ENCODE results near the gene OAS3. TPM values are rescaled to one million over a fixed set of nuclear protein-coding genes. Genes with fewer than 3 reads are reported as not detected.

The OAS3 gene
- total RNA-seq, 1 experiment from 2014 or later, result 17.4 TPM

GRCh38 chr12:113002155-113002554 is 63.9 kb downstream of the OAS3 start:
- H3K9me2 ChIP-seq (ENCODE audit: insufficient read depth), result no peaks in the 10 kb centered on the region; the same call in 1 of the 2 replicates
- no peak for TF ChIP-seq CTCF (conservative IDR thresholded peaks at IDR 0.05)
- no peak for TF ChIP-seq EZH2 (IDR thresholded peaks at IDR 0.05; ENCODE audit: low read depth)
- intact Hi-C loops (cut with micrococcal nuclease; ENCODE audit: unreplicated experiment), result no loop called here
- no peak overlapping the region for H3K27ac ChIP-seq
- H2AFZ ChIP-seq, result no peak overlapping the region
- H3K9me3 ChIP-seq (ENCODE audit: insufficient read depth, low read depth), result no peaks in the 10 kb centered on the region
- H3K4me3 ChIP-seq, result no peak overlapping the region
- peaks cover 47% of the 10 kb centered on the region for H3K27me3 ChIP-seq (ENCODE audit: insufficient read depth, low read depth)
- BruUV-seq (replicated peaks), result no TSS peak
- no peak for DNase-seq
- H3K4me1 ChIP-seq (replicated peaks; ENCODE audit: insufficient read depth), result no peaks in the 10 kb centered on the region
- H3K4me2 ChIP-seq, result no peak overlapping the region
- H3F3A ChIP-seq (ENCODE audit: insufficient read depth, low read depth), result no peaks in the 10 kb centered on the region
- no peaks in the 10 kb centered on the region for H3K79me2 ChIP-seq (ENCODE audit: low read depth)
- ChIA-PET CTCF (interaction anchor here (0.6 kb wide), 3 partner anchors 134 to 233 kb away, joined by 3 to 5 read pairs (median 3); partner anchors contain the start of gene RASAL1), POLR2A (ENCODE audit: unreplicated experiment) (no interaction called here)
- H3K36me3 ChIP-seq (ENCODE audit: low read depth), result no peaks in the 10 kb centered on the region
- no peaks in the 10 kb centered on the region for H4K20me1 ChIP-seq (ENCODE audit: insufficient read depth)

DNA sequence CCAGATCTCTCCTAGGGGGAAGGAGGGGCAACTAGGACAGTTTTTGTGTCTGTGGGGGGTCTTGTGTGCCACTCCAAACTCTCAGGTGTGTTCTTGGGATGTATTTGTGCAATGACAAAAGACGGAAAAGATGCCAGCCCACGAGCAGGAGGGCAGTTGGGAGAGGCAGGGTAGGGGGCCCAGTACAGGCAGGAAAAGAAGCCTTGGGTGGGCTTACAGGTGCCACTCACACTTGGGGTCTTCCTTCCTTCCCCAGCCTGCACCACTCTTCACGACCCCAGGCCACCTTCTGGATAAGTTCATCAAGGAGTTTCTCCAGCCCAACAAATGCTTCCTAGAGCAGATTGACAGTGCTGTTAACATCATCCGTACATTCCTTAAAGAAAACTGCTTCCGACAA is 64.4 kb downstream of the OAS3 start:
- TF ChIP-seq CTCF (conservative IDR thresholded peaks at IDR 0.05) (no peak), EZH2 (IDR thresholded peaks at IDR 0.05; ENCODE audit: low read depth) (no peak)
- Histone ChIP-seq H3F3A (ENCODE audit: insufficient read depth, low read depth) (no peaks in the 10 kb centered on the region), H3K27me3 (ENCODE audit: insufficient read depth, low read depth) (peaks cover 44% of the 10 kb centered on the region), H3K9me3 (ENCODE audit: insufficient read depth, low read depth) (no peaks in the 10 kb centered on the region), H3K4me2 (no peak overlapping the region), H3K4me3 (no peak overlapping the region), H3K9me2 (ENCODE audit: insufficient read depth) (no peaks in the 10 kb centered on the region; the same call in 1 of the 2 replicates), H3K27ac (no peak overlapping the region), H2AFZ (no peak overlapping the region), H3K36me3 (ENCODE audit: low read depth) (no peaks in the 10 kb centered on the region), H3K4me1 (replicated peaks; ENCODE audit: insufficient read depth) (no peaks in the 10 kb centered on the region), H3K79me2 (ENCODE audit: low read depth) (no peaks in the 10 kb centered on the region), H4K20me1 (ENCODE audit: insufficient read depth) (no peaks in the 10 kb centered on the region)
- no TSS peak for BruUV-seq (replicated peaks)
- POLR2A ChIA-PET (ENCODE audit: unreplicated experiment), result no interaction called here
- no peak for DNase-seq
- CTCF ChIA-PET, result no interaction called here
- intact Hi-C loops (cut with micrococcal nuclease; ENCODE audit: unreplicated experiment), result no loop called here

GRCh38 chr12:113003636-113004035 is 65.4 kb downstream of the OAS3 start:
- no peaks in the 10 kb centered on the region for H3K9me2 ChIP-seq (ENCODE audit: insufficient read depth)
- H3K4me2 ChIP-seq, result no peak overlapping the region
- no peaks in the 10 kb centered on the region for H3K36me3 ChIP-seq (ENCODE audit: low read depth)
- H3K27ac ChIP-seq, result no peak overlapping the region
- intact Hi-C loops (cut with micrococcal nuclease; ENCODE audit: unreplicated experiment), result no loop called here
- H3K4me1 ChIP-seq (replicated peaks; ENCODE audit: insufficient read depth), result no peaks in the 10 kb centered on the region
- no TSS peak for BruUV-seq (replicated peaks)
- DNase-seq, result no peak
- no peak overlapping the region for H3K4me3 ChIP-seq
- no peaks in the 10 kb centered on the region for H3F3A ChIP-seq (ENCODE audit: insufficient read depth, low read depth)
- CTCF ChIA-PET, result interaction anchor here (1.0 kb wide), 1 partner anchor 11 kb away, joined by 3 read pairs; no protein-coding TSS in a partner anchor
- peaks cover 46% of the 10 kb centered on the region for H3K27me3 ChIP-seq (ENCODE audit: insufficient read depth, low read depth)
- H3K9me3 ChIP-seq (ENCODE audit: insufficient read depth, low read depth), result no peaks in the 10 kb centered on the region
- TF ChIP-seq CTCF (conservative IDR thresholded peaks at IDR 0.05), result no peak
- TF ChIP-seq EZH2 (IDR thresholded peaks at IDR 0.05; ENCODE audit: low read depth), result no peak
- no peaks in the 10 kb centered on the region for H4K20me1 ChIP-seq (ENCODE audit: insufficient read depth)
- POLR2A ChIA-PET (ENCODE audit: unreplicated experiment), result no interaction called here
- H2AFZ ChIP-seq, result no peak overlapping the region
- no peaks in the 10 kb centered on the region for H3K79me2 ChIP-seq (ENCODE audit: low read depth)
